SJSA1 (cell line): ENCODE data around the gene FGA. TPM values are rescaled to one million over a fixed set of nuclear protein-coding genes. Genes with fewer than 3 reads are reported as not detected.
"Not testable (repeated sequence)": the region's sequence is repeated elsewhere in the genome, so short reads cannot be mapped to it uniquely, and the experiment has no call there.

Experiments
- DNase-seq, 2 experiments: peaks; one replicate each; pipeline ENCODE4 v3.0.0-alpha.2; 2015 to 2020; ENCODE audit warnings: low spot score in 2 of 2, low read depth in 1 of 2
- H3K27ac ChIP-seq: fragments of 250-450 bp; sonication (Bioruptor Pico); 2 replicates; pipeline ENCODE4 v1.5.1; 2020; ENCODE audit warnings: mild to moderate bottlenecking, moderate library complexity
- H3K27me3 ChIP-seq: fragments of 250-450 bp; sonication (Bioruptor Pico); replicated peaks from 2 replicates; pipeline ENCODE4 v1.5.1; 2020; ENCODE audit warnings: mild to moderate bottlenecking, moderate library complexity
- H3K36me3 ChIP-seq: fragments of 250-450 bp; sonication (Bioruptor Pico); 2 replicates; pipeline ENCODE4 v1.5.1; 2020; ENCODE audit warnings: mild to moderate bottlenecking
- H3K4me1 ChIP-seq: fragments of 250-450 bp; sonication (Bioruptor Pico); replicated peaks from 2 replicates; pipeline ENCODE4 v1.6.1; 2021; ENCODE audit warnings: mild to moderate bottlenecking
- H3K4me3 ChIP-seq: fragments of 250-450 bp; sonication (Bioruptor Pico); 2 replicates; pipeline ENCODE4 v1.5.1; 2020; ENCODE audit warnings: mild to moderate bottlenecking
- H3K9me3 ChIP-seq: fragments of 250-450 bp; sonication (Bioruptor Pico); replicated peaks from 2 replicates; pipeline ENCODE4 v1.5.1; 2020; ENCODE audit warnings: mild to moderate bottlenecking
- total RNA-seq: library from RNA; depleted of rRNA; stranded (reverse); fragments of >200 nt; shearing (Covaris generic); gene quantifications from 2 replicates; pipeline ENCODE4 v1.2.3, GENCODE V29; 2014

Gene FGA
- total RNA-seq, 1 experiment from 2014 or later, result not detected

DNA sequence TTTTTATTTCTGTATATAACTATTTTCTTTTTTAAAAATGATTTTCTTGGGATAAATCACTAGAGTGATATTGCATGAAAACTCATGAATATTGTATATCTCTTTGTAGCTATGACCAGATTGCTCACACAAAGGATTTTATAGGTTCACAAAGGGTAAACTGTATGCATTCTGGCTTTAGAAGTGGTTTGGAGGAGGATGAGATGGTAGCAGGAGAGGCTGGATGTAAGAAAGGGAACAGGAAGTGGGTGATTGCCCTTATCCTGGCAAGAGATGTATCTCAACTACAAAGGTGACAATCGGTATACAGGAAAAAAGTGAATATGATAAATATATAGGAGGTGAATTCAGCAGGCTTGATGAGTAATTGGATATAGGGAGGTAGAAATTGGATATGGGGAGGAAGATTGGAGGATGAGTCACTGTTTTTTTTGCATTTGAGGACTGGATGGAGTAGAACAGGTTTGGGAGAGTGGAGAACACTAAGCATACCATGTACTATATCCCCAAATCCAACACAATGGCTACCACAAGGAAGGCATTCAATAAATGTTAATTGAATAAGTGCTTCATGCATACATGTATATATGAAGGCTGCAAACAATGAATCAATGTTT is 12.0 kb upstream of the FGA start:
- no peaks in the 10 kb centered on the region for H3K27me3 ChIP-seq
- DNase-seq, result no peak

DNA sequence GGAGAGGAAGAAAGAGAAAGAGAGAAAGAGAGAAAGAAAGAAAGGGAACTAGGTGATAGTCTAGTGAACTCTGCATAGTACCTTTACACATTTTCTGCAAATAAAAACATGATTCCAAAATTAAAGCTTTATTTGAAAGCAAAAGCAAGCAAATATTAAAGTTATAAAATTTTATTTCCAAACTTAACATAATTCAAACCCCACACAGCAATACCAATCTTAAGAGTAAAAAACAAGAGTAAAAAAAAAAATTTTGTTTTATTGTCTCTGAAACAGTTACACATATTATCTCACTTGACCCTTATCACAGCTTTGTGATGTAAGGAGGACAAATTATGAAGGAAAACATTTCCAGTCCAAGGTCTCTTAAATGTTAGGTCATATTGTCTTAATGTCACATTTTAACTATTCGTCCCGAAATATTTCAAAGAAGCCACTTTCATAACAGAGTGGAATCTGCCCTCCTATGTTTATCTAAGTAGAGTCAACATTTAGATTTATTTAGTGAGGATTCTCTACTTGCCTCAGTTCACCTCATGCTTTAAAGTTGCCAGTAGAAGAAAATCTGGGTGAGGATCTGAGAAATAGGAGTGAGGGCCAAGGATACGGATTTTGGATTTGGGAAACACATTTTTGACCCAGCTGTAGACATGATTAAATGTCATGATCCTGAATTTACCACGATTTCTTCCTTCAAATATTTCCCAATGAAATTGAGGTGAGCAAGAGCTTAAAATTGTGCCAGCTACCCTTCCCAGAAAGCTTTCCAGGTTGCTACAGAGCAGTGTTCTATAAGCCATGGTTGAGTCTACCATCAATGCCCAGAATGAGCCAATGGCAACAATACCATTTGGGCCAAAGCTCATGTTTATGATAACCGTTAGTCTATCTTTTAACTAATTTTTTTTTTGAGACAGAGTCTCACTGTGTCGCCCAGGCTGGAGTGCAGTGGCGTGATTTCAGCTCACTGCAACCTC is 7.5 kb upstream of the FGA start:
- H3K4me3 ChIP-seq, result no peak overlapping the region
- H3K36me3 ChIP-seq, result no peaks in the 10 kb centered on the region
- H3K27ac ChIP-seq, result no peak overlapping the region
- H3K27me3 ChIP-seq, result no peaks in the 10 kb centered on the region
- no peaks in the 10 kb centered on the region for H3K4me1 ChIP-seq
- H3K9me3 ChIP-seq, result no peaks in the 10 kb centered on the region
- no peak for DNase-seq

More for the DNA sequence above, 12.0 kb upstream of the FGA start:
- Histone ChIP-seq H3K4me1 (no peaks in the 10 kb centered on the region), H3K9me3 (no peaks in the 10 kb centered on the region), H3K4me3 (no peak overlapping the region), H3K36me3 (no peaks in the 10 kb centered on the region), H3K27ac (no peak overlapping the region)

DNA sequence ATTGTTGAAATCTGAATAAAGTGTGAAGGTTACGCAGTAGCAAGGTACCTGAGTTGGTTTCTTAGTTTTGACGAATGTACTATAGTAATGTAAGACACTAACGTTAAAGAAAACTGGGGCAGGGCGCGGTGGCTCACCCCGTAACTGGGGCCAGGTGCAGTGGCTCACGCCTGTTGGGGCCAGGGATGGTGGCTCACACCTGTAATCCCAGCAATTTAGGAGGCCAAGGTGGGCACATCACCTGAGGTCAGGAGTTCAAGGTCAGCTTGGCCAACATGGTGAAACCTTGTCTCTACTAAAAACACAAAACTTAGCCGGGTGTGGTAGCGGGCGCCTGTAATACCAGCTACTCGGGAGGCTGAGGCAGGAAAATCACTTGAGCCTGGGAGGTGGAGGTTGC is 6.7 kb upstream of the FGA start:
- not testable (repeated sequence) for DNase-seq, H3K4me1 ChIP-seq, H3K4me3 ChIP-seq, H3K27me3 ChIP-seq, H3K27ac ChIP-seq, H3K9me3 ChIP-seq, H3K36me3 ChIP-seq

DNA sequence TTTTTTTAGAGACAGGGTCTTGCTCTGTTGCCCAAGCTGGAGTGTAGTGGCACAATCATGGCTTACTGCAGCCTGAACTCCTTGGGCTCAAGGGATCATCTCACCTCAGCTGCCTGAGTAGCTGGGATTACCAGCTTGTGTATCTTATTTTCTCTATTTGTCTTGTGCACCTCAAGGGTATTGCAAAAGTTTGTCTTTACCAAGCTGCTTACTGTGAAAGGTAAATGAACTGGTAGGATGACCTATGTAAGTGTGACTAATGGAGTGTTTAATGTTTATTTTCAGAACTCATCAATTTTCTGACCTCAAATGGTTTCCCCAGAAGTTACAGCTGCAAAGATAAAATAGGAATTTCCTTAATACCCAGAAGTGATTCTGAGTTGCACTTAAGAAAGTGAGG is 5.3 kb upstream of the FGA start:
- no peak overlapping the region for H3K4me3 ChIP-seq
- H3K4me1 ChIP-seq, result no peaks in the 10 kb centered on the region
- DNase-seq, result no peak
- no peaks in the 10 kb centered on the region for H3K36me3 ChIP-seq
- no peak overlapping the region for H3K27ac ChIP-seq
- no peaks in the 10 kb centered on the region for H3K27me3 ChIP-seq
- H3K9me3 ChIP-seq, result no peaks in the 10 kb centered on the region

DNA sequence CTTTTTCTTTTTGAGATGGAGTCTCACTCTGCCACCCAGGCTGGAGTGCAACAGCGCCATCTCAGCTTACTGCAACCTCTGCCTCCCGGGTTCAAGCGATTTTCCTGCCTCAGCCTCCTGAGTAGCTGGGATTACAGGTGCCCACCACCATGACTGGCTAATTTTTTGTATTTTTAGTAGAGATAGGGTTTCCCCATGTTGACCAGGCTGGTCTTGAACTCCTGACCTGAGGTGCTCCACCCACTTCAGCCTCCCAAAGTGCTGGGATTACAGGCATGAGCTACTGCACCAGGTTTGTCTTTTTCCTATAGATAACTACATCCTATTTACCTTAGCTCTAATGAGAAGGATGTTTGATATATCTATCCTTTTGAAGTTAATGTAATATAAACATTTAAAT is 3.8 kb upstream of the FGA start:
- H3K27me3 ChIP-seq, H3K4me3 ChIP-seq, H3K27ac ChIP-seq, H3K36me3 ChIP-seq, H3K4me1 ChIP-seq, DNase-seq, H3K9me3 ChIP-seq: not testable (repeated sequence)

DNA sequence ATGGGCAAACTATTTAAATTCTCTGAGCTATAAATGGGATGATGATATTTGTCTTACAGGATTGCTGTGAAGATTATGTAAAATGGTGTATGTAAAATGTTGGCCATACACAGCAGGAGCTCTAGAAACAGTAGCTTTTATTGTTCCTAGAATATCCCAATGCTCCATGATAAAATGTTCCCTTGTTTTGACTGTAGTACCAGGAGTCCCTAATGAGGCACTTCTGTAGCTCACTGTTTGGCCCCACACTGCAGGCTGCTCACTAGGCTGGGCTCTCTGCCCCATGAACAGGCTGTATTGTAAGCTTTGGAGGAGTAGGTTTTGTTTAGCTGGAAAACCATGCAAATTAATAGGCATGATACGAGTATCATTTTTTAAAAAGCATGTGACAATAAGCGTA is 3.3 kb upstream of the FGA start:
- Histone ChIP-seq H3K27me3 (peaks cover 3% of the 10 kb centered on the region), H3K9me3 (no peaks in the 10 kb centered on the region), H3K27ac (no peak overlapping the region), H3K4me1 (no peaks in the 10 kb centered on the region), H3K4me3 (no peak overlapping the region), H3K36me3 (no peaks in the 10 kb centered on the region)
- no peak for DNase-seq

DNA sequence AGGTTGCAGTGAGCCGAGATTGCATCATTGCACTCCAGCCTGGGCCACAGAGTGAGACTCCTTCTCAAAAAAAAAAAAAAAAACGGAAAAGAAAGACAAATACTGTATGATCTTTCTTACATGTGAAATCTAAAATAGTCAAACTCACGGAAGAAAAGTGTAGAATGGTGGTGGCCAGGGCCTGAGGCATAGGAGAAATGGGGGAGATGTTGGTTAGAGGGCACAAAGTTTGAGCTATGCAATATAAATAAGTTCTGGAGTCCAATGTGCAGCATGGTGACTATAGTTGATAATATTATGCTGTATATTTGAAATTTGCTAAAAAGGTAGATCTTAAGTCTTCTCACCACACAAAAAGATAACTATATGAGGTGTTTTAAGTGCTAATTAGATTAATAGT is 1.3 kb upstream of the FGA start:
- H3K9me3 ChIP-seq, result no peaks in the 10 kb centered on the region
- H3K4me1 ChIP-seq, result no peaks in the 10 kb centered on the region
- no peak overlapping the region for H3K4me3 ChIP-seq
- peaks cover 4% of the 10 kb centered on the region for H3K27me3 ChIP-seq
- no peak overlapping the region for H3K27ac ChIP-seq
- no peaks in the 10 kb centered on the region for H3K36me3 ChIP-seq
- no peak for DNase-seq

DNA sequence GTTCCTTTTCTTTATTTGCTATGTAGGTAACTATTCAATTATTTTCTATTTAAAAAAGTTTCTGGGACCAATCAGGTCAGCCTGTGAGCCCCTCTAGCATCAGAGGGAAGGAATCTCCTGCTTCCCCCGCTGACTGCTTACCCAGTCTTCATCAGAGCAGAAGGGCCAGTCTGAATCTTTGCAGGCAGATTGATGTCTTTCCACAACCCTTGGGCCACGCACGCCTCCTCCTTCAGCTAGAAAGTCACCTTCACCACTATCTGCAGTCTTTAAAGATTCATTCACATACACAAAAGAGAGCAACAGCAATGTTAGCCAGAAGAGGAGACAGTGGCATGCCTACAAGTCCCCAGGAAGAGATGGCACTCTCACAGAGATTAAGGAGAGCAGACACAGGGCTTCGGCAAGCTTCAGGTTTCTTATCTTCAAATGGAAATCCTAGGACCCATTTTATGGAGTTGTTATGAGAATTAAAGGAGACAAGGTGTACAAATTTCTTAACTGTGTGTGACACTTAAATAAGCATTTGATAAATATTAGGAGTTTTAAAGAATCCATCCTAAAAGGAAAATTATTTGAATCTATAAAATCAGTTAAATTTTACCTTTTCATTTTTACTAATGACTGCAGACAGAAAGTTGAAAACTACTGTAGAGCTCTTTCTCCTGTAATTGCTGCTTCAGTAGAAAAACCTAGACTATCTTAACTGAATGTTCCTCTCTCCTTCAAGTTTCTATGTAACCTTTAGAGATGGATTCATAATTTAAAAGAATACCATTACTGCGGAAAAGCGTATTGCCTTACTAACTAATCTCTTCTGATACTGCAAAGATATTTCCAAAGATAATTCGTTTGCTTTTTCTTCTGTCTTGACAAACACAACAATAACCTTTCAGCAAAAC is 995 bp downstream of the FGA start:
- no peak overlapping the region for H3K4me3 ChIP-seq
- H3K27me3 ChIP-seq, result peaks cover 4% of the 10 kb centered on the region
- no peak overlapping the region for H3K27ac ChIP-seq
- H3K36me3 ChIP-seq, result no peaks in the 10 kb centered on the region
- no peaks in the 10 kb centered on the region for H3K9me3 ChIP-seq
- no peaks in the 10 kb centered on the region for H3K4me1 ChIP-seq
- DNase-seq, result no peak

DNA sequence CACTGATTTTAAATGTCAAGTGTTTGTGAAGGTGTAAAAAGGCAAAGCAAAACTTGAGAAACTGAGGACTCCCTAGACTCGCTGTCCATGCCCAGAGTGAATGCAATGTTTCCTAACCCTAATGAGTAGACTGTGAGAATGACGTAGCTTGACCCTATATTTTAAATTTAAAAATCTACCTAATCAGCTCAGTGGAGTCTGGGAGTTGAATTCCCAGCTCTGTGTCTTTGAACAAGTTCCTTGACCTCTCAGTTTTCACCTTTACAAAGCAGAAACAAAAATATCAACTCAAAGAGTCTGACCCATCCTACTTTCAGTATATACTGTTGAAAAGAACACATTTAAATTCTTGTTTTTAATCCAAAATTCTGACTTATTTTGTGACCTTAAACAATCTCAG is 2.3 kb downstream of the FGA start:
- Histone ChIP-seq H3K27me3 (peaks cover 4% of the 10 kb centered on the region), H3K36me3 (no peaks in the 10 kb centered on the region)

DNA sequence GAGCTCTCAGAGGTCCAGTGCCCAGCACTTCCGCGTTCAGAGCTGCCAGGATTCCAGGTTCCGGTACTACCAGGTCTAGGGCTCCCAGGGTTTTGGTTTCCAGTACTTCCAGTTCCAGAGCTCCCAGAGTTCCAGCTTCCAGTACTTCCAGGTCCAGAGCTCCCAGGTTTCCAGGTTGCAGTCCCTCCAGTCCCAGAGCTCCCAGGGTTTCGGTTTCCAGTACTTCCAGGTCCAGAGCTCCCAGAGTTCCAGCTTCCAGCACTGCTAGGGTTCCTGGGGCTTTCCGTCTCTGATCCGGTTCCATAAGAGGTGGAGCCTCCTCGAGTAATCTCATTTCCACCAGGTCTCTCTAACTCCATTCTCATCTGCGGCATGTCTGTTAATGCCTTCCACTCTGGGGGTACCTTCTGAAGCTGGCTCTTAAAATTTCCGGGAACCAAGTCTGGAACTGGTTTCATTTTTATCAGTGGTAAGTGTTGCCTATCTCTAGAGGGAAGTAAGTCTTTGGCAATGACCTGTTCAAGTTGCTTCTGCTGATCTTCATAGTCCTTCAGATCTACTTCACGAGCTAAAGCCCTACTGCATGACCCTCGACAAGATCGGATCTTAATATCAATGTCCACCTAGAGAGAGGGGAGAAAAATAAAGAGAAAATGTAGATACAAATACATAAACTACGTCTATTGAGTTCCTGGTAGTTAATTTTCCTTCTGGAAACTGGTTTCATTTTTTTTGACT is 4.1 kb downstream of the FGA start:
- no peaks in the 10 kb centered on the region for H3K36me3 ChIP-seq
- H3K27me3 ChIP-seq, result peaks cover 4% of the 10 kb centered on the region
- no peak overlapping the region for H3K4me3 ChIP-seq
- no peak overlapping the region for H3K27ac ChIP-seq
- H3K9me3 ChIP-seq, result no peaks in the 10 kb centered on the region
- no peaks in the 10 kb centered on the region for H3K4me1 ChIP-seq
- no peak for DNase-seq

More for the DNA sequence above, 2.3 kb downstream of the FGA start:
- Histone ChIP-seq H3K9me3 (no peaks in the 10 kb centered on the region), H3K4me1 (no peaks in the 10 kb centered on the region), H3K27ac (no peak overlapping the region), H3K4me3 (no peak overlapping the region)
- DNase-seq, result no peak

DNA sequence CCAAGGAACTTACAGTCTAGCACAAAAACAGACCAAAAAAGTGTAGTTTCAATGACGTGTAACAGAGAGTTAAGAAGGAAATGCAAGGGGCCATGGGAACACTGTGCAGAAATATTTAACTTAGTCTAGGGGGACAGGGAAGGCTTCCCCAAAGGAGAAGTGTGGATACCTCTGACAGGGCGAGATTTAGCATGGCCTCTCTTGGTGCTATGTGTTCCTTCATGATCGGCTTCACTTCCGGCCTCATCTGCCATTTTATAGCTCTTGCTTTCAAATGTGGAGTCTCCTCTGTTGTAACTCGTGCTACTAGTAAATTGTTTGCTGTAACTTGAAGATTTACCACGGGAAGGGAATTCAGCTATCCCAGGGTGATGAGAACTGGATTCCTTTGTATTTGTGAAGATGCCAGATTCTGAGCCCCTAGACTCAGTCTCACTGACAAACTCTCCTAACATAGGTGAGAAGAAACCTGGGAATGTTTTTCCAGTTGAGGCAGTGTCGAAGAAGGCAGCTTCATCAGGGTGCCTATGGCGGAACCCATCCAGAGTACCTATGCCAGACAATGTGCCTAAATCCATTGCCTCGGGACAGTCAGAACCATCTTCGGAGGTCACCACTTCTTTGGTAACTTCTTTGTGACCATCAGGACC is 5.0 kb downstream of the FGA start:
- no peaks in the 10 kb centered on the region for H3K4me1 ChIP-seq
- no peak overlapping the region for H3K4me3 ChIP-seq
- H3K36me3 ChIP-seq, result no peaks in the 10 kb centered on the region
- DNase-seq, result no peak
- H3K27ac ChIP-seq, result no peak overlapping the region
- no peaks in the 10 kb centered on the region for H3K9me3 ChIP-seq
- H3K27me3 ChIP-seq, result peaks cover 4% of the 10 kb centered on the region

DNA sequence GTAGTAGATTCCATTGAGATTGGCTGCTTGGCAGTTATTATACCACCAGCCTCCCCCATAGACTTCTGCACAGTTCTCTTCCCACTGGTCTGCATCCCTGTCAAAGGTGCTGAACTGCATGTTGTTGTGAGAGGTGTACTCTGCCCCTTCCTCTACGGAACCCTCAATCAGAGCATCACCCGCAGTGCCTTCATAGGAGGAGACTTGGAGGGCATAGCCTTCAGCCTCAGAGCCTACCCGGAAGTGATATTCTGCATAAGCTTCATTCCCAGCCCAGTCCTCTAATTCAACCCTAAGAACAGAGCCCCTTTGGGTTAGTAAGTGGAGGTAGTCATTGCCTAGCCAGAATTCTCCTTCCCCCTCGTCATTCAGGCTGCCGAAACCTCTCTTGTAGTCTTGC is 6.3 kb downstream of the FGA start:
- H3K27ac ChIP-seq, result no peak overlapping the region
- no peaks in the 10 kb centered on the region for H3K4me1 ChIP-seq
- no peaks in the 10 kb centered on the region for H3K36me3 ChIP-seq
- H3K9me3 ChIP-seq, result no peaks in the 10 kb centered on the region
- DNase-seq, result no peak
- peaks cover 4% of the 10 kb centered on the region; the same call in 1 of the 2 replicates for H3K27me3 ChIP-seq
- H3K4me3 ChIP-seq, result no peak overlapping the region

DNA sequence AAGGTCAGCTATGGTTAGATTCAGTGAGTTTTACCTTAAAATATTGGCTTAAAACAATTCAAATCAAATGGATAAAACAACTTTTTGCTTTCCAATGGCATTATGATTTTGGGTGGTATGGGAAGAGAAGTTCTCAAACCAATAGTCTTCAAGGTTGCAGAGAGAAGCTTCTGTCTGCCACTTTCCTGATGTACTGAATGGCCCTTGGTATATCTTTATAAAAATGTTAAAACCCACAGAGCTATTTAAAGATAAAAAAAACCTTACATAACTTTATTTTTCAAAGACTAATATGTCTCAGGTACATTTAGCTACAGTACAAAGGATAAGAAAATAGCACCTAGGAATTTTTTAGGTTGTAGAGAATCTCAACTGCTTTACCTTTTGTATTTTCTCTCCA is 6.9 kb downstream of the FGA start:
- Histone ChIP-seq H3K27me3 (no peaks in the 10 kb centered on the region; the same call in 1 of the 2 replicates), H3K4me1 (no peaks in the 10 kb centered on the region), H3K27ac (no peak overlapping the region), H3K36me3 (no peaks in the 10 kb centered on the region), H3K4me3 (no peak overlapping the region), H3K9me3 (no peaks in the 10 kb centered on the region)
- no peak for DNase-seq
